NCI-H1436 (cell line): ENCODE measurements around the gene PRRT2.

Source experiments
- DNase-seq: peaks from one replicate; lab custom pipeline; 2025; lab: John Stamatoyannopoulos, UW

Gene PRRT2

DNA sequence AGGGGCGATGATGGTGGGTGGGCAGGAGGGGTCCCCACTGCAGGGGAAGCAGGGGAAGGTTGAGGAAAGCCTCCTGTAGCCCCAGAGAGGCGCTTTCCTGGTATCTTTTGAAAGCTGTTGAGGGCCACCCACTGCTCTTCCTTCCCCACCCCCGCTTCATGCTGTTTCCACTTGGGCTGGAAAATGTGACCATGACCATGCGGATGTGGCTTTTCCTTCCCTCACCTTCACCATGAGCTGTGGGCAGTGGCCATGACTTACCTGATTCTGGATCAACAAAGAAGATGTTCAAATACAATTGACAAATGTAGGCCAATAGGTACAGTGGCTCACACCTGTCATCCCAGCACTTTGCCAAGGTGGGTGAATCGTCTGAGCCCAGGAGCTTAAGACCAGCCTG lies 22.1 kb downstream of the PRRT2 start:
- no peak for DNase-seq

DNA sequence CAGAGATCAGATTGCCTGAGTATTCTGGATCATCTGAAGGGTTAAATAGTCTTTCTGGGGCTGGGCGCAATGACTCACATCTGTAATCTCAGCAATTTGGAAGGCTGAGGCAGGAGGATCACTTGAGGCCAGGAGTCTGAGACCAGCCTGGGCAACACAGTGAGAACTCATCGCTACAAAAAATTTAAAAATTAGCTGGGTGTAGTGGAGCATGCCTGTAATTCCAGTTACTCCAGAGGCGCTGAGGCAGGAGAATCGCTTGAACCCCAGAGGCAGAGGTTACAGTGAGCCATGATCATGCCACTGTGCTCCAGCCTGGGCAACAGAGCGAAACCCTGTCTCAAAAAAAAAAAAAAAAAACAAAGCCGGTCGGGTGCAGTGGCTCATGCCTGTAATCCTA lies 23.9 kb downstream of the PRRT2 start:
- DNase-seq, result no peak

DNA sequence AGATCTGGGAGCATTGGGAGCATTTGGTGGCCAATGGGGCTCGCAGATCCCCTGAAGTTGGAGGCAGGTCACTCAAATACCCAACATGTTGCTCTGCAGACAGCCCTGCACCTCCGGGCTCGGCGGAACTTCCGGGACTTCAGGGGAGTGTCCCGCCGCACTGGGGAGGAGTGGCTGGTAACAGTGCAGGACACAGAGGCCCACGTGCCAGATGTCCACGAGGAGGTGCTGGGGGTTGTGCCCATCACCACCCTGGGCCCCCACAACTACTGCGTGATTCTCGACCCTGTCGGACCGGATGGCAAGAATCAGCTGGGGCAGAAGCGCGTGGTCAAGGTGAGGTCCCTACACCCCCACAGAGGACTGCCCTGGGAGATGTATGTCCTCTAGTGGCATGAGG lies 24.6 kb downstream of the PRRT2 start:
- DNase-seq, result no peak

DNA sequence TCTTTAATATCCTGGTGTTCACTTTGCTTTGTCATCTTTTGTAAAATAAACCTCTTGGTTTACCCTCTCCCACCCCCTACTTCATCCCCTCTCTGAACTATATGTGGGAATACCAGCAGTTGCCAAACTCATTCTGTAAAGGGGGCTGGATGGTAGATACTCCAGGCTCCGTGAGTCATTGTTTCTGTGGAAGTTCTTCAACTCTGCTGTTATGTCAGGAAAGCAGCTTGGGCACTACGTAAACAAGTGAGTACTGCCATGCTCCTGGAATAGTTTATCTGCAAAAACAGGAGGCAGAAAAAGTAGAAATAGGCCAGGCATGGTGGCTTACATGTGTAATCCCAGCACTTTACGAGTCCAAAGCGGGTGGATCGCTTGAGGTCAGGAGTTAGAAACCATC lies 25.8 kb downstream of the PRRT2 start:
- no peak for DNase-seq

DNA sequence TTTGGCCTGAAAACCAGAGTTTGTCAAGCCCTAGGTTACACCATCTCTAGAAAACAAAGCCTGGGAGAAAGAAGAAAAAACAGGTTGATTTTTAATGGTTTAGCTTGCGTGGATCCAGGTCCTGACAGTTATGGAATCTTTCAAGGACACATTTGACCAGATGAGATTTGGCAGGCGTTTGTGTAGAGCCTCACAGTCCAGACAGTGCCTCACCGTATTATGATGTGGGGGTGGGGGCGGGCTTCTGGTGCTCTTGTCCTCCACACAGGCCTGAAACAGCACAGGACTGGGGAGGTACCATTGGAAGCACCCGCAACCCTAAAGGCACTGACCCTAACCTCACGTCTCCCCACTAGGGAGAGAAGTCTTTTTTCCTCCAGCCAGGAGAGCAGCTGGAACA lies 27.8 kb downstream of the PRRT2 start:
- no peak for DNase-seq

DNA sequence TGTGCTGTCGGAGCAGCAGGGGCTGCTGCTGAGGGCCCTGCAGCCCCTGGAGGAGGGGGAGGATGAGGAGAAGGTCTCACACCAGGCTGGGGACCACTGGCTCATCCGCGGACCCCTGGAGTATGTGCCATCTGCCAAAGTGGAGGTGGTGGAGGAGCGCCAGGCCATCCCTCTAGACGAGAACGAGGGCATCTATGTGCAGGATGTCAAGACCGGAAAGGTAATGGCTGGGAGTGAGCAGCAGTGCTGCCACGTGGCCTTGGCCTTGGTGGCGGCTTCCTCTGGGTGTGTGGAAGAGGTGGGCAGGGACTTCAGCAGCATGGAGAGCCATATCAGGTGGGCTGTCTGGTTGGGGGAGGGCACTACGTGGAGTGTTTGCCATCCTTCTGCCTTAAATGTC lies 28.2 kb downstream of the PRRT2 start:
- no peak for DNase-seq

DNA sequence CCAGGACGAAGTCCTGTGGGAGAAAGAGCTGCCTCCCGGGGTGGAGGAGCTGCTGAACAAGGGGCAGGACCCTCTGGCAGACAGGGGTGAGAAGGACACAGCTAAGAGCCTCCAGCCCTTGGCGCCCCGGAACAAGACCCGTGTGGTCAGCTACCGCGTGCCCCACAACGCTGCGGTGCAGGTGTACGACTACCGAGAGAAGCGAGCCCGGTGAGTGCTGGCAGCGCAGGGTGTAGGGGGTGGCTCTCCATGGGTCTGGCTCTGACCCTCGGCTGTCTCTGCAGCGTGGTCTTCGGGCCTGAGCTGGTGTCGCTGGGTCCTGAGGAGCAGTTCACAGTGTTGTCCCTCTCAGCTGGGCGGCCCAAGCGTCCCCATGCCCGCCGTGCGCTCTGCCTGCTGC lies 29.6 kb downstream of the PRRT2 start:
- DNase-seq, result no peak

DNA sequence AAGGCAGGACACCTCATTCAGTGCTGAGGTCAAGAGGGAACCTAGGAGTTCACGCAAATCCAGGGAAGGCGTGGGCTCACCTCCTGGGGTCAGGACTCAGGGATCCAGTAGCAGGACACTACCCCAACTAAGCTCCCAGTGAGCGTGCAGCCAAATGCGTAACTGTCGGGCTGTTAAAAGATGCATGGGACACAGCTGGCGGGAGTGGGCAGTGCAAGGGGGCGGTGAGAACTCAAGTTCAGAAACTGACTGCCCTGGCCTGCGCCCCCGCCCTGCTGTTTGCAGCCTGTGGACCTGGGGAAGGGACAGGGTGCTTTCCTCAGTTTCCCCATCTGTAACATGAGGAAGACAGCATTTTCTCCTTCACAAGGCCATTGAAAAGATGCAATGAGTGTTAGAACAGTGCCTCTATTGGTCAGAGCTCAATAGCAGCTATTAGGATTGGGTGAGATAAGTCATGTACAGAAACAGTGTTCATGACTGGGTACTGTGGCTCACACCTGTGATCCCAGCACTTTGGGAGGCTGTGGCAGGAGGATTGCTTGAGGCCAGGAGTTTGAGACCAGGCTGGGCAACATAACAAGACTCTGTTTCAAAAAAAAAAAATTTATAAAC lies 30.8 kb downstream of the PRRT2 start:
- no peak for DNase-seq

DNA sequence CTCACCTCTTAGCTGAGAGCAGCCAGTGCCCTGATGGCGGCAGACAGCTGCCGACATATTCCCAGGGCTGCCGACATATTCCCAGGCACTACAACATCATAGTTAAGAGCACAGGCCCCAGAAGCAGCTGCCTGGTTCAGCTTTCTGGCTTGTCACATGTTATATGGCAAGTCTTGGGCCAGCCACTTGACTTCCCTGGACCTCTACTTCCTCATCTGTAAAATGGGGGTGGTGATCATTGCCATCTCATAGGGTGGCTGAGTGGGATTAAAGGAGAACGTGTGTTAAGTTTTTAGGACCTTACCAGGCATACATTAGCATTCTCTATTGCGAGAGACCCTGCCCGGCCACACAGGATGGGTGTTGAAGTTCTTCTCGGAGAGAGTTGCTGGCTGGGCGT lies 31.9 kb downstream of the PRRT2 start:
- no peak for DNase-seq

DNA sequence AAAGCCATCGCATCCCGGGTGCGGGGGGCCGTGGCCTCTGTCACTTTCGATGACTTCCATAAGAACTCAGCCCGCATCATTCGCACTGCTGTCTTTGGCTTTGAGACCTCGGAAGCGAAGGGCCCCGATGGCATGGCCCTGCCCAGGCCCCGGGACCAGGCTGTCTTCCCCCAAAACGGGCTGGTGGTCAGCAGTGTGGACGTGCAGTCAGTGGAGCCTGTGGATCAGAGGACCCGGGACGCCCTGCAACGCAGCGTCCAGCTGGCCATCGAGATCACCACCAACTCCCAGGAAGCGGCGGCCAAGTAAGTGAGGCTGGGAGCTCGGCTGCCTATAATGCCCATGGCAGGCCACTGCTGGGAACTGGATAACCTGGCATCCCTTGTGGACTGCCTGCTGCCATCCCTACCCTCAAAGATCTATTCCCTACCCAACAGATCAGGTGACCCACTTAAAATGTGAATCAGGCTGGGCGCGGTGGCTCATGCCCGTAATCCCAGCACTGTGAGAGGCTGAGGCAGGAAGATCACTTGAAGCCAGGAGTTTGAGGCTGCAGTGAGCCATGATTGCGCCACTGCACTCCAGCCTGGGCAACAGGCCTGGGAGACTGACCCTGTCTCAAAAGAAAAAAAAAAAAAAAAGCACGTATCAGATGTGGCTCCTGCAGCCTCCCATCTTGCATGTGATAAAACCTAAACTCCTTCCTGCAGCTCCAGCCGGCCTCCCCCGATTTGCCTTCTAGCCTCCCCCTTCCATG lies 32.8 kb downstream of the PRRT2 start:
- DNase-seq, result no peak

DNA sequence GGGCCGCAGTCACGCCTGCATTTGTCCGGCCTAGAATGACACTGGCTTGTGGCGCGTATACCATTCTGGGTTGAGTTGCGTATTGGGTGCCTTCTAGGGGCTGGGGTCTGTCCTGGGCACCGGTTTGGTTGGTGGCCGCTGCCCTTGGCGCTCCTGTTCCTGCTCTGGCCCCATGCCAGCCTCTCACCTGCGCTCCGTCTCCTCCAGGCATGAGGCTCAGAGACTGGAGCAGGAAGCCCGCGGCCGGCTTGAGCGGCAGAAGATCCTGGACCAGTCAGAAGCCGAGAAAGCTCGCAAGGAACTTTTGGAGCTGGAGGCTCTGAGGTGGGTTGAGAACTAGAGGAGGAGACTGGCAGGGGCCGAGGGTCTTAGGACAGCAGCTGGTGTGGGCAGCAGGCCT lies 33.7 kb downstream of the PRRT2 start:
- no peak for DNase-seq

DNA sequence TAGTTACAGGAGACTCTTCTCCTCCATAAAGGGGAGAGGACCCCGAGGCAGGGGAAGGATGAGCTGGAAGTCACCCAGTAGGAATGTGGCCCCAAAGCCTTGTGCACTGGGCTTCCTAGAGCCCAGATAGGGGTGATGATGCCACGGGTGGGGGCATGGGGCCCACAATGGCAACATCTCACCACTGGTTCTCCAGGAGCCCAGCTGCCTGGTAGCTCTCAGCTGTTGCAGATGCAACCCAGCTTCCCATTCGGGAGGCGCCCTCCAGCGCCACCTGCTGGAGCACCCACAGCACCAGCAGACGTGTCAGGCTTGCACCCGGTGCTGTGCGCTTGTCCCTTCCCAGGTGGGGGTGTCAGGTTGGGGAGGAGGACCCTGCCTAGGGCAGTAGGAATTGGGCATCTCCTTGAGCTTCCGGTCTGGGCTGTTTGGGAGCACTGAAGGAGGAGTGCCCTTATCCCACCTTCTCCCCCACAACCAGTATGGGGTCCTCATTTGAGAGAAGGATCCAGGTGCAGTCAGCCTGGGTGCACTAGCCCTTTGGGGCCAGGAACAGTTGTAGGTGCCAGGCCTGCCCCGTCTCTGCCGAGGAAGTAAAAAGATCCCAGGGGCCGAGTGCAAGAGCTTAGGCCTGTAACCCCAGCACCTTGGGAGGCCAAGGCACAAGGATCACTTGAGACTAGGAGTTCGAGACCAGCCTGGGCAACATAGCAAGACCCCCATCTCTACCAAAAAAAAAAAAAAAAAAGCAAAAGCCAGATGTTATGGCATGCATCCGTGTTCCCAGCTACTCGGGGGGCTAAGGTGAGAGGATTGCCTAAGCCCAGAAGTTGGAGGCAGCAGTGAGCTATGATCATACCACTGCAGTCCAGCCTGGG lies 36.7 kb downstream of the PRRT2 start:
- DNase-seq, result peak; percentile 57

DNA sequence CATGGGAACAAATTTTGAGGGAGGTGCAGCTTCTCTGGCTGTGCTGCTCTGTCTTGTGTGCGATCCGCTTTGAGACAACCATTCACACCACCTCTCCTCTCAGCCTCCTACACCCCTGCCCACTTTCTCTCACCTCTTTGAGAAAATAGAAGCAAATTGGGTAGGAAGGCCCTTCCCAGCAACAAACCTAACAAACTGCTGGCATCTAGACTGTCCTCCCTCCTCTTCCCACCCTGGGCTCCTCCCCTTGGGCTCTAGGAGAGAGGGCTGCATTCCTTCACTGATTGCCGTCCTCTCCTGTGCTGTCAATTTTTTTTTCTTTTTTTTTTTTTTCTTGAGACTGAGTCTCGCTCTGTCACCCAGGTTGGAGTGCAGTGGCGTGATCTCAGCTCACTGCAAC lies 37.5 kb downstream of the PRRT2 start:
- DNase-seq, result no peak

DNA sequence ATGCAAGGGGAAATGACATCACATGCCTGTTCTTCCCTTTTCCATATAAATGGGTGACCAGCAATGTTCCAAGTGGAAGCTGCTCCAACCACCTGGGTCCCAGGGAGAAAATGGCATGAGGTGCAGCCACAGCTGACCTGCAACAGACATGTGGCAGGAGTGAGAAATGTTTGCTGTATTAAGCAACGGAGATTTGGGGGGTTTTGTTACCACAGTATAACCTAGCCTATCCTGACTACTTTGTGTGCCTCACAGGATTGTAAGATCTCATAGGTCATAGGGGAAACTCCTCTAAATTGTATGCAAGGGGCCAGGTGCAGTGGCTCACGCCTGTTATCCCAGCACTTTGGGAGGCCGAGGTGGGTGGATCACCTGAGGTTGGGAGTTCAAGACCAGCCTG lies 39.0 kb downstream of the PRRT2 start:
- DNase-seq, result no peak

DNA sequence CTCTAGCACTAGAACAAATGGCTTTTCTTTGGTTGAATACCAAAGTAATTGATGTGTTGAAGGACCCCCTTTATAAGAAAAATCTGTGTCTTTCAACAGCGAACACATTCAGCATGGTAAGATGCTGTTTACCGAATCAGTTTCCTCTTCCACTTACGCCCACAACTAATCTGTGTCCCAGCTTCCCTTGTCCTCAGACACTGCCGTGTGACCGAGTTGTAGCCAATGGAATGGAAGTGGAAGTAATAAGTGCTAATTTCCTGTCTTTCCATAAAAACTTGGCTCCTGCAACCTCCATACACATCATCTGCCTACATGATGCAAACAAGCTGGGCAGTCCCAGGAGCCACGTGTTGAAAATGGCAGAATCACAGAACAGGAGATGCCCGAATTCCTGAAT lies 40.7 kb downstream of the PRRT2 start:
- DNase-seq, result no peak

DNA sequence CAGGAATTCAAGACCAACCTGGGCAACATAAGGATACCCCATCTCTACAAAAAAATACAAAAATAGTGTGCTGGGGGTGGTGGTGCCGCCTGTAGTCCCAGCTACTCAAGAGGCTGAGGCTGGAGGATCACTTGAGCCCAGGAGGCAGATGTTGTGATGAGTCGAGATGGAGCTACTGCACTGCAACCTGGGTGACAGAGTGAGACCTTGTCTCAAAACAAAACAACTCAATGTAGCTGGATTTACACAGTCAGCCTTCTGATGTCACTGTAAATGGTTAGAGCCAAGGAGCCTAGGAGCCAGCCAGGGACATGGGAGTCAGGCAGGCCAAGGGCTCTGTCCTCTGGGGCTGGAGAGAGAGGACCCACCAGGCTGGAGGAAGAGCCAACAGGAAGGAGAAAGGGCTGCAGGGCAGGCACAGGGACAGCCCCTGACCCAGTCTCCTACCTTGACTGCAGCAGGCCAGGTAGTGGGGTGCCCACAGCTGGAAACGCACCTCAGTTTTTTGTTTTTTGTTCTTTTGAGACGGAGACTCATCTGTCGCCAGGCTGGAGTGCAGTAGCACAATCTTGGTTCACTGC lies 42.6 kb downstream of the PRRT2 start:
- DNase-seq, result no peak

DNA sequence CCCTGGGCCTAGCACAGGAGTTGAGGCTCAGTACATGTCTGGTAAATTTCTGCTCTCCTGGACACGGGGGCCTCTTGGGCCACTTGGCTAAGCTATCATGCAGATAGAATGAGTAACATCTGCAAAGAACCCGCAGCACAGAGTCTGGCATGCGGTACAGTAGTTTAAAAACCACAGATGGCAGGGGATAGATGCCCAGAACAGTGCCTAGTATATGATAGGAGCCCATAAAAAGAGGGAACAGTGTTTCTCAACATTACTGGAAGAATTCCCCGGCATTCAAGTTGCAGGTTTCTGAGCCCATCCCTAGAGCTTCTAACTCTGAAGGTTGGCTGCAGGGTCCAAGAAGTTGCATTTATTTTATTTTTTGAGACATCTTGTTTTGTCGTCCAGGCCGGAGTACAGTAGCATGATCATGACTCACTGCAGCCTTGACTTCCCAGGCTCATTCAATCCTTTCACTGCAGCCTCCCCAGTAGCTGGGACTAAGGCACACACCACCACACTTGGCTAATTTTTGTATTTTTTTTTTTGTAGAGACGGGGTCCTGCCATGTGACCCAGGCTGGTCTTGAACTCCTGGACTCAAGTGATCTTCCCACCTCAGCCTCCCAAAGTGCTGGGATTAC lies 45.3 kb downstream of the PRRT2 start:
- DNase-seq, result no peak

DNA sequence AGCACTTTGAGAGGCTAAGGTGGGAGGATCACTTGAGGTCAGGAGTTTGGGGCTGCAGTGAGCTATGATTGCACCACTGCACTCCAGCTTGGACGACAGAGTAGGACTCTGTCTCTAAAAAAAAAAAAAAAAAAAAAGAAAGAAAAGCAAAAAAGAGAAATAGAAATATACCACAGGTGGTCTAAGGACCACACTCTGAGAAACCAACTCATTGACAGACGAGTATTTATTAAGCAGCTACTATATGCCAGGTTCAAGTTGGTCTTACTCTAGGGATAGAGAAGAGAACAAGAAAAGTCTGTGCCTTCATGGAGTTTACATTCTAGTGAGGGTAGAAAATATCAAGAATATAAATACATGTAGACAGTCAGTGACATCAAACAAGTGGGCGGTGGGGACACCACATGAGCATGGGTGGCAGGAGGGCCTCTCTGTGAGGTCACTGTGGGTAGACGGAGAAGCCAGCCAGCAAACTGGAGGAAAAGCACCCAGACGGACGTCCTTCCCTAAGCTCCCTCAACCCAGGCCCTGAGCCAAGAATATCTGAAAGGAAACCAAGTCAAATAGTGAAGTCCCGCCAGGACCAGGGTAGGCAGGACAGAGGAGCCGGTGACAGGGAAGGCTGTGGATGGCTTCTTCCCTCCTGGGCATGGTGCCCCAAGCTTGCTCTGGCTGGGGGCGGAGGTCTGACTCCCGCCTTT lies 46.3 kb downstream of the PRRT2 start:
- no peak for DNase-seq

DNA sequence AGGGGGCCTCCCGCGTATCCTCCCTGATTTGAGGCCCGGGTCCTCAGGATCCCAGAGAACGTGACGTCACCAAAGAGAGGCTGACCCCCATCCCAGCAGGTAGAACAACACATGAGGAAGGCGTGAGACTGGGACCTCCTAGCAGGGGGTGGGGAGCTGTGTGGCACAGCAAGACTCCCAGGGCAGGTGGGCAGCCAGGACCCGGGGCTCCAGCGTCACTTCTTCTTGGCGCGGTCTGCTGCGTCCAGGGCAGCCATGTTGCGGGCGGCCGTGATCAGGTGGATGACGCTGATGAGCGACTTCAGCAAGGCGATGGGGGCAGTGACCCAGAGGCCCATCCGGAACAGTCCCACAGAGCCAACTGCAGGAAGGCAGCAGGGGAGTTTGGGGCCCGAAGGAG lies 47.0 kb downstream of the PRRT2 start:
- no peak for DNase-seq

DNA sequence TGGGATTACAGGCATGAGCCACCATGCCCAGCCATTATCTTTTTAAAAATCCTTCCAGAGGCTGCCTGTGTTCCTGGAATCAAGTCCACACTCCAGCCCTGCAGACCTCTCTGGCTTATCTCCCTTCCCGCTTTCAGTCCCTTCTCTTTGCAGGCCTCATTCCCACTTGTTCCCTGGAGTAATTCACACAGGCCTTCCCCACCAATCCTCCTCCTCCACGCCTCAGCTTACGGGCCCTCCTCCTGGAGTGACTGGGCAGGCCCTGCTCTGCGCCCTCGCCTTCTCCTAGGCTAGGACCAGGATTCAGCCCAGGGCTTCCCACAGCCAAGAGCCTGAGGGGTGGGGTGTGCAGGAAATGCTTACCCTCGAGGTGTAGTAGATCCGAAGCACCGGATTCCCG lies 48.2 kb downstream of the PRRT2 start:
- no peak for DNase-seq

DNA sequence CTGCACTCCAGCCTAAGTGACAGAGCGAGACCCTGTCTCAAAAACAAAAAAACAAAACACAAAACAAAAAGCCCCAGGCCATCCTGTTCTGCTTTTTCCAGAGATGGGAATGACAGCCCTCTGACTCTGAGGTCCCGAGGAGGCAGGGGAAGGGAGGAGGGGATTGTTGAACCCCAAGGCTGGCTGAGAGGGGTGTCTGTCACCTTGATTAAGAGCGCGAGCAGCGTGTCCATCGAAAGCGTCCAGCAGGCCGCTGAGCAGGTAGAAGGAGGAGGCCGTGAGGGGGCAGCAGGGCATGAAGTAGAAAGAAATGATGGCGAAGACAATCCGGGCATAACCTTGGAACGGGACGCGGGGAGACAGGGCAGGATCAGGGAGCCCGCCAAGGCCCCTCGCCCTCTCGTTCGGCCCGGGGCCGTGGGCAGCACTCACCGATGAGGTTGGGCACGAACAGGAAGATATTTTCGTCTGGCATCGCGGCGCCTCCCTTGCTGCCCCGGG lies 50.4 kb downstream of the PRRT2 start:
- no peak for DNase-seq
